Measurements from ENCODE around the gene SNAI3.

SNAI3 gene

DNA sequence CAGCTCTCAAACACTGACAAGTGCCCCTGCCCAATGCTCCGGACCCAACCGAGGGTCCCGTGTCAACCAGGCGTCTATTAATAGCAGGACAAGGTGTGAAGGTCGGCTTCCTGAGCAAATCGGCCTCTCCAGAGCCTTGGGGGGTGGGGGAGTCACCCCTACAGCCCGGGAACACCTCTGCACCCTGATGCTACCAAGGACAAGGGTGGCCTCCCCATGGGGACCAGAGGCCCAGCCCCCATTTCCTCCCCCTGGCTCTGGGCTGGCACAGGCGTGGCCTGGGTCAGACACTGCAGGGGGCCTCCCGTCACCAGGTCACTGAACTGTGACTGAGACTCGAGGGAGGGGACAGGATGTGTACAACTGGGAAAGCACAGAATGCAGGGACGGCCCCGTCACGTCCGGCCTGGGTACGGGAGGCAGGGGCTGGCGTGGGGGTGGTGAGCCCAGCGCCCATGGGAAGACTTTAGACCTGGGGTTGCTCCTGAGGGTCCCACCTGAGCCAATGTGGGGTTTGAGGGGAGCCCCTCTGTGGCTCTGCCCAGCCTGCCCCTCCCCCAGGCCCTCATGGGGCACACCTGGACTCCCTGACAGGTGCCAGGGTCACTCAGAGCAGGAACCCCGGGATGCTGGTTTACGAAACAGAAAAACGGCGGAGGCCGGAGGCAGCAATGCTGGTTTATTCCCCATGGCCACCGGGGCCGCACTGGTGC is 34.9 kb downstream of the SNAI3 start:
- DNase-seq (ENCODE audit: low read depth, low spot score): peak; percentile 37

DNA sequence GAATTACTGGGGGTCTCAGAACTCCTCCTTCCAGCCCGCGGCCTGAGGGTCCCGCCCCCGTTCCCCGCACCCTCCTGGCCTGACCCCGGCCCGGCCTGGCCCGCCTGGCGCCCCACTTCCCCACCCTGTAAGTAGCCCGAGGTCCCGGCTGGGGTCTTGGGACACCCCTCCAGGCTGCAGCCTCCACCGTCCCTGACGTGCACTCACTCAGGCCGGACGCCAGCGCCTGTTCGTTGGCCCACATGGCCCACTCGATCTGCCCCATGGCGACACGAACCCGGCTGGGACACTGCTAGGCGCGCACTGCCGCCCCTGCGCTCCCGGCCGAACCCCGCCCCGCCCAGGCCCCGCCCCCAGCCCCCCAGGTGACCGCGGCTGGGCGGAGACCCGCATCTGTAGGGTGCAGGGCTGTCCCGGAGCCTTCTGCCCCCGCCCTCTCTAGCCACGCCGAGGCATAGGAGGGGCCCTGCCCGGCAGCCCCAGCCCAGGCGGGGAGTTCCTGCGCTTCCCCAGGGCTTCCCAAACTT is 35.5 kb downstream of the SNAI3 start, which contains the start of gene CYBA:
TSS of gene CYBA (minus strand) at position 305 of the 527 bp plus-strand sequence. CDS start at position 265, 40 bp downstream.
- DNase-seq (ENCODE audit: low read depth, low spot score): peak; percentile 41

DNA sequence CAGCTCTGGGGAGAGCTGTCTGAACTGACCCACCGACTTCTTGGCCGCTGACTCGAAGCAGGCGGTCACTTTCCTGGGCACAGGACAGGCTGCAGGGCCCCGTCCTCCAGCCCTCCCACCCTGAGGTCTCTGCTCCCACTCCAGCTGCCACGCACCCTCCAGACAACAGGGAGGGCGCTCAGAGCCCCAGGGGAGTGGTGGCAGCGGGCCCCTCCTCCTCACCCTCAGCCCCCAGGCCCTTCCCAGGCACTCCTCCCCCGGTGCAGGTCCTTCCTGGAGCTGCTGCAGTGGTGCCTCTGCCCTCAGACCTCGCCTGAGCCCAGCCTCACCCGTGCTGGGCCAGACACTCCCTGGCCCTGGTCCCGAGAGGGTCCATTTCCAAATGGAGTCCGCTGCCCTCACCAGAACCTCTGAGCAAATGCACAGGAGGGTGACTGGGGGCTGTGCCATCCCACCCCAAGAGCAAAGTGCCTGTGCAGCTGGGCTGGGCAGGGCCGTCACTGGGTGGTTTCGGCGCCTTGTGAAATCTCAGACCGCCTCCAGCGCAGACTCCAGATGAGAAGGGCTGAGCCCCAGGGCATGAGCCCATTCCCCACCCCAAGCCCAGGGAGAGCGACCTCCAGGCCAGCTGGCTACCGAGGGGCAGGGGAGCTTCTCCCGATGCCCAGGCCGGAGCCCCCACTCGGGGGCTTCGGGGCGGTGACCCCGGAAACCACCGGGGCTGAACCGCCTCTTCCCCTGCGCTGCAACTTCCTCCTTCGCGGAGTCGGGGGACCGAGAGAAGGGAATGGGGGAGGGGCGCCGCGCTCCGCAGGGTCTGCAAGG is 36.2 kb downstream of the SNAI3 start:
- peak; percentile 58 for DNase-seq (ENCODE audit: low read depth, low spot score)

DNA sequence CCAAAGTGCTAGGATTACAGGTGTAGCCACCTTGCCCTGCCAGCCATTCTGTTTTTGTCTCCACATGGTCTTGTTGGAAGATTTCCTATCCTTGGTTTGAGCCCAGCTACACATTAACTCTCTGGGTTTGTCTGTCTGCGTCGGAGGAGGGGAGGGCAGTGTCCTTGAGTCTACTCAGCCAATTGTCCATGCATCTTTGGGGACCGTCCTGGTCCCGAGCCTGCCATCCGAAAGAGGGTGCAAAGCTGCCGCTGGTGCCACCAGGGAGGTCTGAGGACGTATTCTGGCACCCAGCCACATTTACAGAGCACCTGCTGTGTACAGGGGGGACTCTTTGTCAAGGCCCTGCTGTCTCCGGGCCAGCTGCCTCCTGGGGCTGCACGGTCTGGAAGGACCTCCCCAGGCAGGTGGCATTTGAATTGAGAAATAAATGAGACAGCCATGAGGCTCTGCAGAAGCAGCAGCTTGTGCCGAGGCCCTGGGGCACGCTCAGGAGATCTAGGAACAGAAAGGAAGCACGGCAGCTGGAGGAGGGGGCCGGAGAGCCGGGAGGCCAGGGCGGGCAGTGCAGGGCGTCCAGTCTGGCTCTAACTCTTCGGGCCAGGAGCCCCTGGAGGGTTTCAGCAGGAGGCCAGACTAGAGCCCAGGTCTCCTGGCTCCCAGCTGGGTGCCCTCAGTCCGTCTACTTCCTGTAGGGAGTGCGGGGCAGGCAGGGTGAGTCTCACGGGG is 36.9 kb downstream of the SNAI3 start:
- no peak for DNase-seq (ENCODE audit: low read depth, low spot score)

DNA sequence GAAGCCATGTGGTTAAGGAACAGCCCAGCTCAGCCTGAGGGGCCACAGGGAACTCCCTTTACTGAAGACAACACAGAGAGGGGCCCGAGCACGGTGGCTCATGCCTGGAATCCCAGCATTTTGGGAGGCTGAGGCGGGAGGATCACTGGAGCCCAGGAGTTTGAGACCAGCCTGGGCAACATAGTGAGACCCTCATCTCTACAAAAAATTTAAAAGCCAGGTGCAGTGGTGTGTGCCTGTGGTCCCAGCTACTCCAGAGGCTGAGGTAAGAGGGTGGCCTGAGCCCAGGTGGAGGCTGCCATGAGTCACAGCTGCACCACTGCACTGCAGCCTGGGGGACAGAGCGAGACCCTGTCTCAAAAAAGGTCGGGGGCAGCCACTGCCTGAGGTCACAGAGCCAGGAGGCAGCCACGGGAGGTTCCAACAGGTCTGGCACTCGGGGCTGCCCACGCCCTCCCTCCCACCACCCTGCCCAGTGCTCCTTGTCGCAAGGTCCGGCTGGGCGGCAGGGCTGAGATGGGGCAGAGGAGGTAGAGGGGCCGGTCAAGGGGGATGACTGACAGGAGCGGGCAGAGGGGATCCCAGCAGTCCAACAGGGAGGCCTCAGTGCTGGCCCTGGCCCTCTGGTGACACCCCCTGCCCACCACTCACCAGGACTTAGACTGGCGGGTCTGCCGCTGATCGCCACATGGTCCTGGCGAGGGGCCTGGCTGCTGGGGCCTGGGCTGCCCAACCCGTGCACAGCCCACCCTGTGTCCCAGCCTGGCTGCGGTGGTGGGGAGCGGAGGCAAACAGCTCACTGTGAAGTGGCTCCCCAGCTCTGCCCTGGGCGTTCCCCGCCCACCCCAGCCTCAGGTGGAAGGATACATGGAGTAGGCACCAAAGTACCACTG is 38.9 kb downstream of the SNAI3 start:
- DNase-seq (ENCODE audit: low read depth, low spot score): no peak

DNA sequence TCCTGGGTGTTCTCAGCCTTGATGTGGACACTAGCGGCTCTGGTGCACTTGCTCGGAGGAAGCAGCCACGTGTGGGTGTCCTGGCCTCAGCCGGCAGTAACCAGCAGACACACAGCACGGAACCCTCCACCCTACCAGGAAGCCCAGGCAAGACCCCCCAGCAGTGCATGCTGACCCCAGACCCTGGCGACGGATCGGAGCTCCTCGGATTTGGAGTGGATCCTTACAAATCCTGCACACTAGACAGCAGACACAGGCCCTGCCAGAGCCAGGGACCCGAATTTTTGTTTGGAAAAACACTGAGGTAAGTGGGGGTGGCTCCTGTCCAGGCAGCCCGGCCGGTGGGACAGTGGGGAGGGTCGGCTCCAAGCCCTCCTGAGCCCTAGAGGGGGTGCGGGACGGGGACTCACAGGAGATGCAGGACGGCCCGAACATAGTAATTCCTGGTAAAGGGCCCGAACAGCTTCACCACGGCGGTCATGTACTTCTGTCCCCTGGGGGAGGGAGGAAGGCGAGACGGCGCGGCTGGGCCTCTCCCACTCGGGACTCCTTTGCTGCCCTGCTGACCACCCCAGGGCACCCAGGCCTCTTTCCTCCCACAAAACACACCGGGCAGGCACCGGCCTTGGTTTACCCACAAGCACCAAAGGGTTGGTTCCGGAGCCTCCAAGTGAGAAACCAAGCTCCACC is 39.8 kb downstream of the SNAI3 start:
- no peak for DNase-seq (ENCODE audit: low read depth, low spot score)

DNA sequence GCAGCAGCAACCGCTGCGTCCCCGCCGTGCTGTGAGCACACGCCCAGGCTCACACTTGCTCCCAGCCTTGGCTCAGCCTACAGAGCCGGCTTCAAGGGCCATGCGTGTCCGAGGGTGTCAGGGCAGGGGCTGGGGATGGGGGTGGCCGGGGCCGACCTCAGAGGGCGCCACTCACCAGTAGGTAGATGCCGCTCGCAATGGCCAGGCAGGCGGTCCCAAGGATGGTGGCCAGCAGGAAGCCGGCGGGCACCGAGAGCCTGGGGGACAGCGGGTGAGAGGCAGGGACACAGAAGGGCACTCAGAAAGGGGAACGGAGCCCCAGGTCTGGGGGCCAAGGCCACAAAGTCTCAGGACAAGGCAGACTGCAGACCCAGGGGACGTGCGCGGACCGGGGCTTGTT is 40.4 kb downstream of the SNAI3 start:
- DNase-seq (ENCODE audit: low read depth, low spot score): no peak

DNA sequence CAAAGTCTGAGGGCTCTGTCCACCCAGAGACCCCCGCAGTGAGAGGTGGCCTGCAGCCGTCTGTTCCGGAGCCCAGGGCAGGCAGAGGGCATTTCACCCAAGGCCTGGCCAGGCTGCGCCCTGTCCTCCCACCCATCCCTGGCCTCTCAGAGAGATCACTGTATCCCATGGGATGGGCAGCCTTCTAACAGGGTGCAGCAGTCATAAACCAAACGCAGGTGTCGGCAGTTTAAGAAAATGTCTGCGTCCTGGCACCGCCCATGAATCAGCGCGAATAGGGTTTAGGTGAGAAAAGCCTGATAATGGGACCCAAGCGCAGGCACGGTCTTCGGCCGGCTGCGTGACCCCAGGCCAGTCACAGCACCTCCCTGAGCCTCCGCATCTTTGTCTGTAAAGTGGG is 40.9 kb downstream of the SNAI3 start:
- DNase-seq (ENCODE audit: low read depth, low spot score): no peak

DNA sequence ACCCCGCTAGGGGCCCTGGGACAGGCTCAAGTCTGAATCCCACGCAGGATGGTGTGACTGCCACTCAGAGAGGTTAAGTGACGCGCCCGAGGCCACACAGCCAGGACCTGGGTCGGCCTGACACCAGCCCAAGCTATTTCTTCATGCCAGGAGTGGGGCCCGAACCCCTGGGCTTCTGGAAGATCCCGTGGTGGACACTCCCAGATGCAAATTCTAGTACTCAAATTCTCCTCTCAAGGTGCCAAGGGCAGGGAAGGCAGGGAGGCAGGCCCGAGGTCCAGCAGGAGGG is 42.7 kb downstream of the SNAI3 start:
- no peak for DNase-seq (ENCODE audit: low read depth, low spot score)

DNA sequence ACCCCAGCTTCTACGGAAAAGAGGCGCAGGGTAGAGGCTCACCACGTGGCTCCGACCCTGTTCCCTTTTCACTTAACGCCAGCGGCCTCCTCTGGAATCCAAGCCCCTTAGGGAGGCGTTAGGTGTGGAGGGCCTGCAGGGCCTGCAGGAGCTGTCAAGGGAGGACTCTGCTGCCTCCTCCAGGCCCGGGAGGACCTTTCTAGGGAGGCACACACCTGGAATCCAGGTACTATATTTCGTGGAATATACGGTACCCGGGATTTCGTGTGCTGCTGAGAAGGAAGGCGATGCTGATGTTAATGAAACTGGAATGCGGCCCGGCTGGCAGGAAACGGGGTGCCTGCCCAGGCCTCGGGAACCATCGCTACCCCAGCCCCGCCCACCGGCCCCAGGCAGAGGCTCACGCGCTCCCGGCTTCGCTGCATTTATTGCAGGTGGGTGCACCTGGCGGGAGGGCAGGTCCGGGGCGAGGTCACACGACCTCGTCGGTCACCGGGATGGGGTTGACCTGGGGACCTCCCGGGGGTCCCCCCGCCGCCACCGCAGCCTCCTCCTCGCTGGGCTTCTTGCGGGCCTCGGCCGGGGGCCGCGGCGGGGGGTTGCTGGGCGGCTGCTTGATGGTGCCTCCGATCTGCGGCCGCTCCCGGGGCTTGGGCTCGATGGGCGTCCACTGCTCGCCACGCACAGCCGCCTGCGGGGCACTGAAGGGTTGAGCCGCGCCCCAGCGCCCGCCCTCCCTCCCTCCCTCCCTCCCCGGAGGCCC is 43.2 kb downstream of the SNAI3 start:
- DNase-seq (ENCODE audit: low read depth, low spot score): no peak

DNA sequence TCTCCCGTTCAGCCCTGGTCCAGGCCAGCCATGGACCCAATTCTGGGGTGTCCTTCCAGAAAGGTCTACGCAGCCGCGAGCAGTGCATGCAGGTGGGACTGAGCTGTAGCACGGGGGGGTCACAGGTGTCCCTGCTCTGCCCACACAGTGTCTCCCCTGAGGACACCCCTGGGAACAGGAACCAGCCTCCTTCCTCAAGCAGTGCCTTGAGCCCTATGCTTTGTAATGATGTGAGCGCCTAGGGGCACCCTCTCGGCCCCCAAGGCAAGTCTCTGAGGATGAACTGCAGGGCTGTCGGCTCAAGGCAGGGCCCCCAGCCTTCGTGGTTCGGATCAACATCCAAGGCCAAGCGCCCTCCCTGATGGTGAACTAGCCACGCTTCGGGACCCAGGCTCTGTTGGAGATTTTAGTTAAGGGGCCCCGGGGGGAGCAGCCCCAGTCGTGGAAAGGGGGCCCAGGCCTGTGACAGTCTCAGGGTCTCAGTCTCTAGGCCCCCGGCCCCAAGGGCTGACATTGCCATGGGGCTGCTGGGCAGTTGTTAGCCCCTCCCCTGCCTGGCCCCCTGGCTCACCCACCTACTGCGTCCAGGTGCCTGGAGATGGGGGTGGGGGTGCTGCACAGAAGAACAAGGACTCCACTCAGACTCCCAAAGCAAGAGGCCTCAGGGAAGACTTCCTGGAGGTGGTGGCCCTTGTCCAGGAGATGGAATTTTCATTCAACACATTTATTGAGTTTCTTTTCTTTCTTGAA is 45.6 kb downstream of the SNAI3 start:
- DNase-seq (ENCODE audit: low read depth, low spot score): no peak

DNA sequence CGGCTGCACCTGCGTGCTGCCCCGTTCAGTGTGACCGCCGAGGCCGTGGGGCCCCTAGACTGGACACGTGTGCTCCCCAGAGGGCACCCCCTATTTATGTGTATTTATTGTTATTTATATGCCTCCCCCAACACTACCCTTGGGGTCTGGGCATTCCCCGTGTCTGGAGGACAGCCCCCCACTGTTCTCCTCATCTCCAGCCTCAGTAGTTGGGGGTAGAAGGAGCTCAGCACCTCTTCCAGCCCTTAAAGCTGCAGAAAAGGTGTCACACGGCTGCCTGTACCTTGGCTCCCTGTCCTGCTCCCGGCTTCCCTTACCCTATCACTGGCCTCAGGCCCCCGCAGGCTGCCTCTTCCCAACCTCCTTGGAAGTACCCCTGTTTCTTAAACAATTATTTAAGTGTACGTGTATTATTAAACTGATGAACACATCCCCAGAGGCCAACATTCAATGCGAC is 46.2 kb downstream of the SNAI3 start:
- no peak for DNase-seq (ENCODE audit: low read depth, low spot score)

DNA sequence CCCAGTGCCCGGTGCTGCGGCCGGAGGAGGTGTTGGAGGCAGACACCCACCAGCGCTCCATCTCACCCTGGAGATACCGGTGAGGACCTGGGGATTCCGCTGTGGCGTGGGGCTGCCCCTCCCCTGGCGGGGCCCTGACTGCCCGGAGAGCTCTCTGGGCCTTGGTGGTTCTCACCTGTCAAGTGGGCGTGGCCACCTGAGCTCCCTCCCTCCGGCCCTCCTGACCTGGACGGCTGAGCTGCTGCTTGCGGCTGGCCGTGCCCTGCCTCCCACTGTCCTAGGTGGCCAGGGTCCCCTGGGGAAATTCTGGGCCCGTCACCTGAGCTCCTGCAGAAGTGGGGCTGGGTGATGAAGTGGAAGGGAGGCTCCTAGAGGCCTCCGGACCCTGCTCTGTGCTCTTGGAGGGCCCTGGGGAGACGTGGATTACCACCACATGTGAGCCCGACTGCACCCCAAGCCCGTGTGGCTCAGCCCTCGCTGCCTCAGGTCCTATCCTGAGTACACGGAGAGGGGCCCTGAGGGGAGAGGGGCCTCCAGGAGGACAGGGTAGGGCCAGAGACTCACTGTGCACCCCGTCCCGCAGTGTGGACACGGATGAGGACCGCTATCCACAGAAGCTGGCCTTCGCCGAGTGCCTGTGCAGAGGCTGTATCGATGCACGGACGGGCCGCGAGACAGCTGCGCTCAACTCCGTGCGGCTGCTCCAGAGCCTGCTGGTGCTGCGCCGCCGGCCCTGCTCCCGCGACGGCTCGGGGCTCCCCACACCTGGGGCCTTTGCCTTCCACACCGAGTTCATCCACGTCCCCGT is 46.9 kb downstream of the SNAI3 start:
- DNase-seq (ENCODE audit: low read depth, low spot score): peak; percentile 70

DNA sequence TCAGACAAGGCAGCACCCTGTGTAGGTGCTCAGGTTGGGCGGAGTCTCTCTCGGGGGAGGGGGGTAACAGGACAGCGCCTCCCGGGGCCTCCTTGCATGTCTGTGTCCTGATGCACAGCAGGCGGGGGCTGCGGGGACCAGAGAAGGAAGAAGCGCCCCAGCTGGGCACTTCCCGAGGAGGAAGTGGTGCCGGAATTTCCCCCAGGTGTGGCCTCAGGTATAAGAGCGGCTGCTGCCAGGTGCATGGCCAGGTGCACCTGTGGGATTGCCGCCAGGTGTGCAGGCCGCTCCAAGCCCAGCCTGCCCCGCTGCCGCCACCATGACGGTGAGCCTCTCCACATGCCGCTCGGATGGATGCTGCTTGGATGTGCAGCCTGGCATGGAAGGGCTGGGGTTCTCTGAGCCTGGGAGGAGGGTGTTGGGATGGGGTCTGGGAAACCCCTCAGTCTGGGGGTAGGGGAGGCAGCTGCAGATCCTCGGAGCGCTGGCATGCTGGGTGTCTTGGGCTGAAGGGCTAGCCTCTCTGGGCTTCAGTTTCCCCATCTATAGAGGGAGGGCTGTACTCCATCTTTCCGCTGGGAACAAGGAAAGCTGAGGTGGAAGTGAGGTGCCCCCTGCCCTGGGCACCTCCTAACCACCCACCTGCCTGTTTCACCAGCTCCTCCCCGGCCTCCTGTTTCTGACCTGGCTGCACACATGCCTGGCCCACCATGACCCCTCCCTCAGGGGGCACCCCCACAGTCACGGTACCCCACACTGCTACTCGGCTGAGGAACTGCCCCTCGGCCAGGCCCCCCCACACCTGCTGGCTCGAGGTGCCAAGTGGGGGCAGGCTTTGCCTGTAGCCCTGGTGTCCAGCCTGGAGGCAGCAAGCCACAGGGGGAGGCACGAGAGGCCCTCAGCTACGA is 47.7 kb downstream of the SNAI3 start, which contains the start of gene IL17C:
TSS of gene IL17C (plus strand) at position 250 of the 908 bp plus-strand sequence. CDS start at position 320, 70 bp downstream.
- no peak for DNase-seq (ENCODE audit: low read depth, low spot score)

DNA sequence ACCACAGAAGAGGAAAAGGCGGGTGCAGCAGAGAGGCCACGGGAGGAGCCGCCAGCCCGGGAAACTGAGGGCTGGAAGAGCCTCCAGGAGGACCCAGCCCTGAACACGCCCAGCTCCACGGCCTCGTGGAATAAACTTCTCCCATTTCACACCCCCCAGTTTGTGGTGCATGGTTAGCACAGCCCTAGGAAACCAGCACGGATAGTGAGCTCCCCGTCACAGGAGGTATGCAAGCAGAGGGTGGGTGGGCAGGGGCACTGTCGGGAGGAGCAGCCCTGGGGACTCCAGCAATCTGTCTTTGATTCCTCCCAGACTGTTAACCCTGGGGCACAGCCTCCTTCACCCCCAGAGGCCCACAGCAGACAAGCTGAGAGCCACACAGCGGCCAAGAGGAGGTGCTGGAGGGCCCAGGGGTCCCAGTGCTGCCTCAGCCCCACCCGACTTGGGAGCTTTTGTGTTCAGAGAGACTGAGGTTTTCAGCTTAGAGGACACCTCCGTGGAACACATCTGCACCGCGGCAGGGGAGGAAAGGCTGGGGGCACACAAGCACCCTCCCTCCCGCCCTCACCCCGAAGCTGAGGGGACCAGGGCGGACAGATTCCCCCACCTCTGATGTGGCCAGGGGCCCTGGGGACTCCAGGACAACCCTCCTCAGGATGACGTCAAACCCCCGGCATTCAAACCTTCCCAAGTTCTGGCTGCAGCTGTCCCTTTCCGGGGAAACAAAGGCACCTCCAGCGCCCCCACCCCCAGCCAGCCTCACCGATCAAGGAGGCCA is 49.6 kb downstream of the SNAI3 start:
- DNase-seq (ENCODE audit: low read depth, low spot score): no peak

DNA sequence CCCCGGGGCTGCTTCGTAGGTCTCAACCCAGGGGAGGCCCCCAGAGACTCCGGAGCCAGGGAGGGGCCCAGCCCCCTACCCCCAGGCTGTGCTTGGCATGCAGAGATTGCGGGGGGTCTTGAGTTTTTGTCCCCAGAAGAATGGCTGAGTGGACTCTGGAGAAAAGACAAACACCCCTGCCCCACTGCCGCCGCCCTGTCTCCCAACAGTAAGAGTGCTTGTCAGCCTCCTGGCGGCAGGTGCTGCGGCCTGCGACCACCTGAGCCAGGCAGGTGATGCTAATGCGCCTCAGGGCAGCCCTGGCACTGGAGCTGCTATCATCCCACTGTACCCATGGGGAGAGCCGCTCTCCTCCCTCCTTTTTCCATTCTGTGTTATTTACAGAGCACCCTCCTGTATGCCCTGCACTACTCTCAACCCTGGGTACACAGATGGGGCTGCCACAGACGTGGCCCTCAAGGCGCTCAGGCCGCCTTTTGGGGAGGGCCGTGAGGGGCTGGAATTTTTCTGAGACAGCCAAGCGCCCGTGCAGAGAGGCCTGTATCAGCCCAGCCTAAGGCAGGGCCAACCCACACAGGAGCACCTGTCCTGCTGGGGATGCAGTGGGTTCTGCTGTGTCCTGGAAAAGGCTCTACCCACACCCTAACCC is 50.5 kb downstream of the SNAI3 start:
- DNase-seq (ENCODE audit: low read depth, low spot score): no peak

Measured in ELF-1 (cell line).